OCI-LY3 (cell line): Measurements from ENCODE around the gene ANO10.

Experiments used
- CTCF ChIP-seq: fragments of 200-600, 300-600 bp; sonication (generic); IDR thresholded peaks from 2 replicates; pipeline ENCODE4 v1.5.1; 2014; ENCODE audit warnings: antibody characterized with exemption, low read length, low read depth
- EZH2phosphoT487 ChIP-seq: fragments of 200-600 bp; shearing (Covaris generic); IDR thresholded peaks from 2 replicates; pipeline ENCODE4 v1.6.1; 2018; ENCODE audit warnings: antibody characterized with exemption, mixed run types, low read depth

GRCh38 chr3:43326891-43327581 lies 294.8 kb downstream of the ANO10 start:
- no peak for TF ChIP-seq CTCF
- TF ChIP-seq EZH2phosphoT487: no peak
